Activated naive CD8-positive, alpha-beta T cell treated with anti-CD3 and anti-CD28 coated beads, Interleukin-2, amount 50 U/mL, for 24 hours (primary cell): Measurements from ENCODE around the gene TTC27.

ENCODE experiments used
- ATAC-seq: fragments of 150-1000 bp; cut with Tn5 transposase; one replicate; pipeline ENCODE4 v1.10.0; 2021
- DNase-seq: peaks from one replicate; pipeline ENCODE4 v3.0.0; 2021
- H3K27ac Mint-ChIP-seq: one replicate; pipeline ENCODE4 v1.8.0; 2021; ENCODE audit warnings: mild to moderate bottlenecking, mixed read lengths
- H3K27me3 Mint-ChIP-seq: one replicate; pipeline ENCODE4 v1.8.0; 2021; ENCODE audit warnings: mixed read lengths
- H3K36me3 Mint-ChIP-seq: one replicate; pipeline ENCODE4 v1.8.0; 2021; ENCODE audit warnings: low read depth, mixed read lengths
- H3K4me1 Mint-ChIP-seq: one replicate; pipeline ENCODE4 v1.8.0; 2021; ENCODE audit warnings: mixed read lengths
- H3K4me3 Mint-ChIP-seq: one replicate; pipeline ENCODE4 v1.8.0; 2021; ENCODE audit warnings: mild to moderate bottlenecking, moderate library complexity, mixed read lengths
- H3K9me3 Mint-ChIP-seq: one replicate; pipeline ENCODE4 v1.8.0; 2021; ENCODE audit warnings: mixed read lengths

Gene TTC27

DNA sequence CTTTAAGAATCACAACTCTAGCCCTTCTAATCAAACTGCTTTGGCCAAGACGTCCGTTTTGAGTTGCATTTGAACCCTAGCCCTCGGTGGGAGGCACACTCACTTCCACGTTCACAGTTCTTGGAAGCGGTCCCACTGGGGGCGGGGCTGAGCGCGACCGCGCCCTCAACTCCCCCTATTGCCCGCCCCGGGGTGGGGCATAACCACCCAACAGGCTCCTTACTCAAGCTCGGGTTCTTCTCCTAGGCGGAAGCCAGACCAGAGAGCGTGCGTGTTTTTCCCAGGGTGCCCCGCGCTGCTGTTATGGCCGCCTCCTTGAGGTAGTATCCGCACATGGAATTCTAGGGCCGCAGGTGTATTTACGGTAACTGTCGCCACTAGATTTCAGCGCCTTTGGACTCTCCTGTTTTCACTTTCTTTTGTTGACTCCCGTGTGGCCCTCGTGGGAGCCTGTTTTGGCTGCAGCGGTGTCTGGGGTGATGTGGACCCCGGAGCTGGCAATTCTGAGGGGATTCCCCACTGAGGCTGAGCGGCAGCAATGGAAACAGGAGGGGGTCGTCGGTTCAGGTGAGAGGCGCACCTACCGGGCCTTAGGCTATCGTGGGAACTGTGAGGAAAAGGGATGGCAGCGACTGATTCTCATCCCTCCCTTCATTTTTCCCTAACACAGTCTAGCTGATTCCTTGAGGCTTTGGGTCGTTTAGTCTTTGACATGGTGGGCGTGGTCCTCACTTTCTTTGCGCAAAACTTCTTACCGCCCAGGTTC lies at the start of gene TTC27:
TSS of gene TTC27 (plus strand) at position 237 of the 766 bp plus-strand sequence. CDS start at position 480, 243 bp downstream.
- ATAC-seq (peak; percentile 99), DNase-seq (peak; percentile 96)
- peaks cover 17% of the 10 kb centered on the region for H3K36me3 Mint-ChIP-seq
- peak within 1 kb of the TSS; percentile 95 for H3K4me3 Mint-ChIP-seq
- no peaks in the 10 kb centered on the region for H3K27me3 Mint-ChIP-seq
- H3K27ac Mint-ChIP-seq, result peak within 1 kb of the TSS; percentile 93
- peaks cover 36% of the 10 kb centered on the region for H3K4me1 Mint-ChIP-seq
- H3K9me3 Mint-ChIP-seq, result no peaks in the 10 kb centered on the region

DNA sequence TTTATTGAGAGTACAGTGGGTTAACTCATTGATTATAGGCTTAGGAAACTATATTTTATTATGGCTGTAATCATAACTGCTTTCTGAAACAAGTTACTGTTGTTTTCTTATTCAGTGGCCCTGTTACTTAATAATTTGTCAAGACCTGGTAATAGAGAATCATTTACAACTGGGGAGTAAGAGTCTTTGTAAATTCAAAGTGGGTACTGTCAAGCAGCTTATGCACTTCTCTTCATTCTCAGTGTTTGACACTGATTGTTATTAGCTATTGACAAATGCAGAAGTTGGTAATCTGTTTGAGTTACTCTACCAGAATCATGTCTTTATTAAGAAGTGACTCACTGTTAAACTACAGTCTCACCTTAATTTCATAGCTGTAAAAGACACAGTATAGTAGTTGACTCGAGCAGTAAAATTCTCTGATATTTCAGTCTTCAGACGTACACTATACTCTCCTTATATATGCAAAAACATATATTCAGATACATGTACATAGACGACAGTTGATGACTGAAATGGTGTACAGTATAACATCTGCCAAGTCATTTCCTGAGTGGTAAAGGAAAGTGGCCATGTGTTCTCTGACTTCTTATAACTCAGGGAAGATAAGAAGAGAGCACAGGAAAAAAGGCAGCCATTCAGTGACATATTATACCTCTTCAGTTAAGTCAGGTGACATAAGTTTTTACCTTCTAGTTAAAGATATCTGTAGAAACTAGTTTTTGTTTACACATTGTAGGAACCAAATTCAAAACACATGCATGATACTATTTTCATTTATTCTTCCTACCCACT lies 36.0 kb upstream of the TTC27 start:
- Mint-ChIP-seq H3K4me3 (no peak overlapping the region), H3K27ac (peak overlapping the region; percentile 88), H3K4me1 (peaks cover 30% of the 10 kb centered on the region), H3K36me3 (peaks cover 34% of the 10 kb centered on the region), H3K27me3 (no peaks in the 10 kb centered on the region), H3K9me3 (no peaks in the 10 kb centered on the region)
- ATAC-seq (peak; percentile 89), DNase-seq (no peak)

DNA sequence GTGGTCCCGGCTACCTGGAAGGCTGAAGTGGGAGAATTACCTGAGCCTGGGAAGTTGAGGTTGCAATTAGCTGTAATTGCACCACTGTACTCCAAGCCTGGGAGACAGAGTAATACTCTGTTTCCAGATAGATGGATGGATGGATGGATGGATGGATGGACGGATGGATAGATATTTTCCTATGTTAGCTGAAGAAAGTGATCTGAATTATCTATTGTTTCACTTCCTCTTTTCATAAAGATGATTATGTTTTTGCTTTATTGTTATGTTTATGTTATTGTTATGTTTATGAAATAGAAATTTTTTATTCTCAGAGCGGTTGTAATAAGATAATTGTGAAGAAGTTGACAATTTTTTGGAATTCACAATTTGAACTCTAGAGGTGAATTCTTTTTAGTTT lies 33.3 kb upstream of the TTC27 start:
- no peak for ATAC-seq
- peaks cover 30% of the 10 kb centered on the region for H3K4me1 Mint-ChIP-seq
- no peak overlapping the region for H3K27ac Mint-ChIP-seq

DNA sequence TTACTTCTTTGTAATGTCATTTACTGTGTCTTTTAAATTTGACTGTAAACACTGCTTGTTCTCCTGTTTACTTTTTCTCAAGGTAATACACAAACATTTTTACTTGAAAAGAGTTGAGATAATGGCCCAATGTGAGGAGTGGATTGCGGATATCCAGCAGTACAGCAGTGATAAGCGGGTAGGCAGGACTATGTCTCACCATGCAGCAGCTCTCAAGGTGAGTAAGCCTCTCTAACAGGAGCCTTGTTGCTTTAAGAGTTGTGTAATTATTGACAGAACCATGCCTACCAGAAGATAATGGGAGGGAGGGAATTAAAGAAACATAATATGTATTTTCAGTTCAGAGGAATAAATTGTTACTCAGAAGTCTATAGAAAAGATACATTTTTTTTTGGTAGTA lies 16.5 kb upstream of the TTC27 start:
- no peak for ATAC-seq
- no peak overlapping the region for H3K27ac Mint-ChIP-seq
- no peaks in the 10 kb centered on the region for H3K4me1 Mint-ChIP-seq
- DNase-seq, result no peak
- H3K36me3 Mint-ChIP-seq, result peaks cover 43% of the 10 kb centered on the region
- no peak overlapping the region for H3K4me3 Mint-ChIP-seq
- H3K9me3 Mint-ChIP-seq, result no peaks in the 10 kb centered on the region
- no peaks in the 10 kb centered on the region for H3K27me3 Mint-ChIP-seq

More for the DNA sequence above, 33.3 kb upstream of the TTC27 start:
- Mint-ChIP-seq H3K9me3 (no peaks in the 10 kb centered on the region), H3K27me3 (no peaks in the 10 kb centered on the region), H3K36me3 (peaks cover 36% of the 10 kb centered on the region), H3K4me3 (no peak overlapping the region)
- DNase-seq, result no peak

DNA sequence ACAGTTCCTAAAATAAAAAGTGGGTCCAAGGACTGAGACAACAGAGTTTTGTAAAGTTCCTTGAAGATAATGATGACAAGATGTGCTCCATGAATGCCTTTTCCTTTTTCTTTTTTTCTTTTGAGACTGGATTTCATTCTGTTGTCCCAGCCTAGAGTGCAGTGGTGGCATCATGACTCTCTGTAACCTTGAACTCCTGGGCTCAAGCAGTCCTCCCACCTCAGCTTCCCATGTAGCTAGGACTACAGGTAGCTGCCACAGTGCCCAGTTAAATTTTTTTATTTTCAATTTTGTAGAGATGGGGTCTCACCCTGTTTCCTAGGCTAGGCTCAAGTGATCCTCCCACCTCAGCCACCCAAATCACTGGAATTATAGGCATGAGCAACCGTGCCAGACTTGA lies 16.1 kb upstream of the TTC27 start:
- H3K27ac Mint-ChIP-seq, result no peak overlapping the region
- DNase-seq (no peak), ATAC-seq (no peak)
- H3K36me3 Mint-ChIP-seq, result peaks cover 43% of the 10 kb centered on the region
- H3K27me3 Mint-ChIP-seq, result no peaks in the 10 kb centered on the region
- no peaks in the 10 kb centered on the region for H3K9me3 Mint-ChIP-seq
- no peaks in the 10 kb centered on the region for H3K4me1 Mint-ChIP-seq
- no peak overlapping the region for H3K4me3 Mint-ChIP-seq

DNA sequence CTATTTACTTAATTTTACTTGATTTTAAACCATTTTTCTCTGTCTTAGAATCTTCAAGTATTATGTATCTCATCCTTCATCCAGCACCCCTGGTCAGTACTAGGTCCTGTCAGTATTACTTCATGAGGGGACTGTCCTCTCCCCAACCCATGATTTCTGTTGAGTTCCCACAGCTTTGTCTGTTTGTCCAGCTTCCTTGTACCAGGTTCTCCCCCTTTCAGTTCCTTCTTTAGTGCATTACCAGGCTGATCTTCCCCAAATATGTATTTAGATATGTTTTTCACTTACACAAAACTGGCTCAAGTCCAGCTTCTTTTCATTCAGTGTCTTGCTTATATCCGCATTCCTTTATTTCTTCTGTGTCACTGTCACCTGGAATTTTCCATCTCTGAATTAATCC lies 13.8 kb upstream of the TTC27 start:
- H3K27me3 Mint-ChIP-seq, result no peaks in the 10 kb centered on the region
- no peak overlapping the region for H3K4me3 Mint-ChIP-seq
- H3K9me3 Mint-ChIP-seq, result no peaks in the 10 kb centered on the region
- H3K4me1 Mint-ChIP-seq, result no peaks in the 10 kb centered on the region
- DNase-seq (no peak), ATAC-seq (no peak)
- H3K27ac Mint-ChIP-seq, result peak overlapping the region; percentile 32
- H3K36me3 Mint-ChIP-seq, result peaks cover 45% of the 10 kb centered on the region

DNA sequence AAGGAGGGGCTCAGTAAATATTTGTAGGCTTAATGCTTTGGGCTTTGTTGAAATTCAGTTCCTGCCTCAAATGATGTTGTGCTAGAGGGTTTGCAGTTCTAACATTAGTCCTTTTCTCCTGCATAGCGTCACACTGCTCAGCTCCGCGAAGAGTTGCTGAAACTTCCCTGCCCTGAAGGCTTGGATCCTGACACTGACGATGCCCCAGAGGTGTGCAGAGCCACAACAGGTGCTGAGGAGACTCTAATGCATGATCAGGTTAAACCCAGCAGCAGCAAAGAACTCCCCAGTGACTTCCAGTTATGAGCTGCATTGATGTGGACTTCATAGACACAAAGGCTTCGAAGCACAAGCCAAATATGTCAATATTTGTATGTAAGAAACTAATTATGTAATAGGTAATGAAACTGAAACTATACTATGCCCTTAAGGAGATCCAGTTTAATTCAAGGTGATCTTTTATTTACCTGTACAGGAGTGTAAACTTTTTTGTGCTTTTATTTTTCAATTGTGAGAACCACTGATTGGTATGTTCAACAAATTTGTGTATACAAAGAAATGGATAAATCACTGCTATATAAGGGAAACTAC lies 10.2 kb upstream of the TTC27 start:
- Mint-ChIP-seq H3K9me3 (no peaks in the 10 kb centered on the region), H3K27ac (no peak overlapping the region), H3K4me3 (no peak overlapping the region), H3K27me3 (no peaks in the 10 kb centered on the region), H3K36me3 (peaks cover 27% of the 10 kb centered on the region), H3K4me1 (no peaks in the 10 kb centered on the region)
- no peak for ATAC-seq
- no peak for DNase-seq

DNA sequence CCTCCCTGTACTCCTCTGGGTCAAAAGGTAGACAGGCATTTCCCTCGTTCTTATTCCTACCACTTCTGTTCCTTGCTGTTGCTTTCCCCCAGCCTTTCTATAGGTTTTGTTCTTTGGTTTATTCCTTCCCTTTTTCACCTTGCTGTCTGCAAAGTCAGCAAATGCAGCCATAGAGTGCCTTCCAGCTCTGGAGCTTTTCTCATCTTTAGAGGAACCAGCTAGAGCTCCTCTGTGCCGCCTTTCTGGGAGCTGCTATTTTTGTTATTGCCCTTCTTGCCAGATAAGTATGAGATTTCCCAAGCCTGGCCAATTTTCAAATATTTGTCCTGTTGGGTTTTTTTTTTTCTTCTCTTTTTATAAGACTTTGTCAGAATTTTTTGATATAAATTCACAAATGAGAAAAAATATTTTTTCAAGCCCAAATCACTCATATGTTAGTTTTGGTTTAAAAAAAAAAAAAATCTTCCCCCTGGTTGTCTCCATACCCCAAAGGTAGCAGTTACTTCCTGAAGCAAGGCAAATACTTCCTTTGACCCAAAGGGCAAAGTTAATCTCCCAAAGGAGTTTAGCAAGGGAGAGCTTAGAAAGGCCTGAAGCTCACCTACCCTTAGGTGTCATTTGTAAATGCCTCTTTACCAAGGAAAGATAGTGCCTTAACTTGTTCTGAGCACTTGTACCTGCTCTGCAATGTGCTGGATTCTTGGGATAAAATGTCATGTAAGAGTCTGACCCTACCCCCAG lies 5.1 kb upstream of the TTC27 start:
- no peaks in the 10 kb centered on the region for H3K27me3 Mint-ChIP-seq
- ATAC-seq (no peak), DNase-seq (no peak)
- H3K36me3 Mint-ChIP-seq, result peaks cover 9% of the 10 kb centered on the region
- H3K4me1 Mint-ChIP-seq, result peaks cover 7% of the 10 kb centered on the region
- no peaks in the 10 kb centered on the region for H3K9me3 Mint-ChIP-seq
- H3K4me3 Mint-ChIP-seq, result no peak overlapping the region
- H3K27ac Mint-ChIP-seq, result no peak overlapping the region

DNA sequence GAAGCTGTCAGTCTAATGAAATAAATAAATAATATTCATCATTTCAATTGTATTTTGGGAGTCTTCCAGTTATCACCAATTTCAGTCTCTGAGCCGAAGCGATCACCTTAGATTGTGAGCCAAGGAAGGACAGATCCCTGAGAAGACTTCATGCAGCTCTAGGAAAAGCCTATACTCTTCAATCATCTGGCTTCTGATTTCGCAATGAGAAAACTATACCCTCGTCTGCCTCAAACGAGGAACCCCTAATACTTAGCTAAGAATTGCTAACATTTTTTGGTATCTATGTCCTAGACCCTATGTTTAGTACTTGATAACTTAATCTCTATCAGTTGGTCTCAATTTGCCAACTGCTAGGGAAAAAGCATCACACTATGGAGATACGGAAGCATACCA lies 4.5 kb upstream of the TTC27 start:
- no peak overlapping the region for H3K4me3 Mint-ChIP-seq
- ATAC-seq (no peak), DNase-seq (no peak)
- peaks cover 5% of the 10 kb centered on the region for H3K36me3 Mint-ChIP-seq
- H3K9me3 Mint-ChIP-seq, result no peaks in the 10 kb centered on the region
- no peak overlapping the region for H3K27ac Mint-ChIP-seq
- peaks cover 9% of the 10 kb centered on the region for H3K4me1 Mint-ChIP-seq
- no peaks in the 10 kb centered on the region for H3K27me3 Mint-ChIP-seq

DNA sequence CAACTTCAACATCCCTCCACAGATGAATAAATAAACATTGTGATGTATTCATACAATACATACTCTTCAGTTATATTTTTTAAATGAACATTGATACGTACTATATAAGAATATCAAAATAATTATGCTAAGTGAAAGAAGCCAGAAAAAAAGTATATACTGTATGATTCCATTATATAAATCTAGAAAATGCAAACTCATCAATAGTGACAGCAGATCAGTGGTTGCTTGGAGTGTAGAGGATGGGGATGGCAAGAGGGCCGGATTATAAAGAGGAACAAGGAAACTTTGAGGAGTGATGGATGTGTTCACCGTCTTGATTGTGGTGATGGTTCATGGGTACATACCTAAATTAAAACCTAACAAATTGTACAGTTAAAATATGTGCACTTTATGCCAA lies 3.0 kb upstream of the TTC27 start:
- Mint-ChIP-seq H3K36me3 (peaks cover 3% of the 10 kb centered on the region), H3K27ac (no peak overlapping the region), H3K4me1 (peaks cover 19% of the 10 kb centered on the region), H3K4me3 (no peak overlapping the region), H3K27me3 (no peaks in the 10 kb centered on the region), H3K9me3 (no peaks in the 10 kb centered on the region)
- no peak for DNase-seq
- no peak for ATAC-seq

DNA sequence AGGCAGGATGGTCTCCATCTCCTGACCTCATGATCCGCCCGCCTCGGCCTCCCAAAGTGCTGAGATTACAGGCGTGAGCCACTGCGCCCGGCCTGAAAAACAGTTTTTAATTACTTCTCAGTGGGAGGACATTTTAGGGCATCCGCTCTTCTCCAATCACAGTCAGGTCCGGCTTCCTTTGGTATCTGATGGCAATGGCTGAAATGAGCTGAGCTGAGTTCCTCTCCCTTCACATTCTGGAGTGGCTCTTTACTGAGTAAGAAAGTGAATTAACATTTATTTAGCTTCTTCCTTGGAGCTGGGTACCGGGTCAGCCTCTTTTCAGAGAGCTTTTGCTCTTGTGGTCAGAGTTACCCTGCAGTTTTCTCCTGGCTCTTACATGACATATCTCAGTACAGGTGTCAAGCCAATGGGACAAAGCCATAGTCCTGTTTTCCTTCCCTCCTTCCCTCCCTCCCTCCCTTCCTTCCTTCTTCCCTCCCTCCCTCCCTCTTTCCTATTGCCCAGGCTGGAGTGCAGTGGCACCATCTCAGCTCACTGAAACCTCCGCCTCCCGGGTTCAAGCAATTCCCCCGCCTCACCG lies 1.1 kb upstream of the TTC27 start:
- no peaks in the 10 kb centered on the region for H3K9me3 Mint-ChIP-seq
- no peaks in the 10 kb centered on the region for H3K27me3 Mint-ChIP-seq
- H3K27ac Mint-ChIP-seq, result no peak overlapping the region
- peak overlapping the region; percentile 95 for H3K4me3 Mint-ChIP-seq
- ATAC-seq, result no peak
- DNase-seq, result no peak
- peaks cover 10% of the 10 kb centered on the region for H3K36me3 Mint-ChIP-seq
- H3K4me1 Mint-ChIP-seq, result peaks cover 26% of the 10 kb centered on the region

DNA sequence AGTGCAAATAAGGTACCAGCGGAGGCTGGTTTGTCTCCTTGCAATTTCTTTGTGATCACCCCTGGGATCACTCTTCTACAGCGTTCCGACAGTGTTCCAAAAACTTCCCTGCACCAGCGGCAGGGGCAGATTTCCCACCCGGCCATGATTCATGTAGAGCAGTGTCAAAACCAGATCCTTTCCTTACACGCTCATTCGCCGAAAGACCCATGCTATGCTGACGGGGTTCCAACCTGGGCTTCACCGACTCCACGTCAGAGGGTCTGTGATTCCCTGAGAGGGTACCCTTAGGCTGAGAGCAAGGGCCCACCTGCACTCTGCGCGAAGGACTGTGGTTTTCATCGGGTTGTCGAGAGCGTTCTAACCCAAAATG lies 423 bp upstream of the TTC27 start:
- Mint-ChIP-seq H3K27ac (peak overlapping the region; percentile 93), H3K36me3 (peaks cover 14% of the 10 kb centered on the region), H3K4me1 (peaks cover 33% of the 10 kb centered on the region), H3K4me3 (peak overlapping the region; percentile 95), H3K9me3 (no peaks in the 10 kb centered on the region), H3K27me3 (no peaks in the 10 kb centered on the region)
- ATAC-seq (peak; percentile 48), DNase-seq (peak; percentile 46)

DNA sequence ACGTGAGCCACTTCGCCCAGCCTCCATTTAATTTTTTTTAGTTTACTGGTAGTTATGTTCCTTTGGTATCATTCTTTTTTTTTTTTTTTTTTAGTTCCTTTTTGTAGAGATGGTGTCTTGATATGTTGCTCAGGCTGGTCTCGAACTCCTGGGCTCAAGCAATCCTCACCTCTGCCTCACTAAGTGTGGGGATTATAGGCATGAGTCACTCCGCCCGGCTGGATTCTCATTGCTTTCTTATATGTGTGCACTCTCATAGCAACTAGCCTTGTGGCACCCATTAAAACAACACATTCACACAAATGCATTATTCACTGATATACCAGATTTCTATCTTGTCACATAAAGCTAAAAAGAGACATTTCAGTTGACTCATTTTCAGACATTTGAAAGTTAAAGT lies 4.2 kb downstream of the TTC27 start:
- peak; percentile 21 for DNase-seq

DNA sequence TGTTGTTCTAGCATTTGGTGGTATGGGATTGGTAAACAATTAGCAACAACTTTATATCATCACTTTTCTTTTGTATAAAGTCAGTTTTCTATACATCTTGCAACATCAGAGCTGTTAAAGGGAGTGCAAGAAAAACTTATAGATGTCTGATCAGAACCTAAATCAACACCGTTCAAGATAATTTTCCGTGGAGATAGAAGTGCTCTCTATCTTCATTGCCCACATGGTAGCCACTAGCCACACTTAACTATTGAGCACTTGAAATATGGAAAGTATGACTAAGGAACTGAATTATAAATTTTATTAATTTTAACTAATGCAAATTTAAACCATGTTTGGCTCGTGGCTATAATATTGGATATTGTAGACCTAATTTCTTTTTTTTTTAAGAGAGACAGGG lies 5.2 kb downstream of the TTC27 start:
- Mint-ChIP-seq H3K27me3 (no peaks in the 10 kb centered on the region), H3K36me3 (peaks cover 21% of the 10 kb centered on the region), H3K4me3 (no peak overlapping the region)

More for the DNA sequence above, 4.2 kb downstream of the TTC27 start:
- Mint-ChIP-seq H3K4me1 (peaks cover 35% of the 10 kb centered on the region), H3K9me3 (no peaks in the 10 kb centered on the region), H3K4me3 (no peak overlapping the region), H3K27ac (peak overlapping the region; percentile 65), H3K27me3 (no peaks in the 10 kb centered on the region), H3K36me3 (peaks cover 17% of the 10 kb centered on the region)
- ATAC-seq, result peak; percentile 27

More for the DNA sequence above, 5.2 kb downstream of the TTC27 start:
- no peaks in the 10 kb centered on the region for H3K9me3 Mint-ChIP-seq
- DNase-seq, result no peak
- H3K27ac Mint-ChIP-seq, result no peak overlapping the region
- ATAC-seq, result no peak
- peaks cover 28% of the 10 kb centered on the region for H3K4me1 Mint-ChIP-seq
